Stimulated activated CD8-positive, alpha-beta memory T cell treated with anti-CD3 and anti-CD28 coated beads, Interleukin-4, amount 100 ng/mL, for 4 hours (primary cell): ENCODE measurements around the gene TBX22.
"Not testable (repeated sequence)": the region's sequence is repeated elsewhere in the genome, so short reads cannot be mapped to it uniquely, and the experiment has no call there.

Source experiments
- DNase-seq, 2 donors: peaks; one replicate each; pipeline ENCODE4 v3.0.0-alpha.2; 2020; ENCODE audit warnings: low read depth in 2 of 2, low spot score in 1 of 2

Gene TBX22

GRCh38 chrX:80014141-80014940 lies at the start of gene TBX22:
Gene TBX22 (plus strand): TSS chrX:80014753. CDS start chrX:80022270, 7,517 bp downstream.
- DNase-seq, result no peak

GRCh38 chrX:79975605-79976004 lies 38.9 kb upstream of the TBX22 start:
- DNase-seq, result no peak

GRCh38 chrX:80004458-80004857 lies 10.1 kb upstream of the TBX22 start:
- no peak for DNase-seq

GRCh38 chrX:80011522-80011921 lies 3.0 kb upstream of the TBX22 start:
- no peak for DNase-seq

GRCh38 chrX:80016182-80016581 lies 1.6 kb downstream of the TBX22 start:
- DNase-seq, result no peak

GRCh38 chrX:80021621-80022020 lies 7.1 kb downstream of the TBX22 start:
- no peak for DNase-seq

GRCh38 chrX:80022363-80023031 lies 7.9 kb downstream of the TBX22 start:
- DNase-seq, result no peak

GRCh38 chrX:80026116-80026515 lies 11.6 kb downstream of the TBX22 start:
- DNase-seq, result no peak

- not testable (repeated sequence) for DNase-seq
Observed at GRCh38 chrX:80066156-80066555, 51.6 kb downstream of the TBX22 start.

GRCh38 chrX:80075625-80076024 lies 61.1 kb downstream of the TBX22 start:
- not testable (repeated sequence) for DNase-seq
